HG03045 (cell line): ENCODE data around the gene LGALS9B.
"Not testable (repeated sequence)": the region's sequence is repeated elsewhere in the genome, so short reads cannot be mapped to it uniquely, and the experiment has no call there.

Source experiments
- ATAC-seq: cut with Tn5 transposase; IDR thresholded peaks from one replicate; pipeline ENCODE4 v1.9.1; 2021; ENCODE audit warnings: mild to moderate bottlenecking, moderate library complexity; ENCODE audit not compliant: unreplicated experiment

LGALS9B gene

DNA sequence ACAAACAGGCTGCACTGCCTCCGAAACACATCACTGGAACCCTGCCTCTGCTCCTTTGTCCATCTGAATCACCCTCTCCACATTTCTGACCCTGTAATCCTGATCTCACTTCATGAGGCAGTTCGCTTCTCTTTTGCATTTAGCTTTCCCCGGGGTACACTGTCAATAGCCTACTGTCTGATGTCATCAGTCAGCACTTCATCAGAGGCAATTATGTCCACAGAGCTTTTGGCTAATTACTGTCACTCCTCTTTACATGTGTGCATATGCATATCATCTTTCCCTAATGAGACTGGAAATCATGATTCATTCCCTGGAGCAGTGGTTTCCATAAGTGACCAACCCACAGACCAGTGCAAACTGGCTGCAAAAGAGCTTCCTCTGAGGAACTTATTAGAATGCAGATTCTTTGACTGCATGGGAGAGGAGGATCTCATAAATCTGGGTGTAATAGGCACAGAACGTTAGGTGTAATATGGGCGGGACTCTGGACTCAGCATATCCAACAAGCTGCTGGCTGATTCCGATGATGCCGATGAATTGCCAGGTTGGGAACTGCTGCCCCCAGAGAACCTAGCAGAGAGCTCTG is 49.8 kb downstream of the LGALS9B start:
- not testable (repeated sequence) for ATAC-seq

DNA sequence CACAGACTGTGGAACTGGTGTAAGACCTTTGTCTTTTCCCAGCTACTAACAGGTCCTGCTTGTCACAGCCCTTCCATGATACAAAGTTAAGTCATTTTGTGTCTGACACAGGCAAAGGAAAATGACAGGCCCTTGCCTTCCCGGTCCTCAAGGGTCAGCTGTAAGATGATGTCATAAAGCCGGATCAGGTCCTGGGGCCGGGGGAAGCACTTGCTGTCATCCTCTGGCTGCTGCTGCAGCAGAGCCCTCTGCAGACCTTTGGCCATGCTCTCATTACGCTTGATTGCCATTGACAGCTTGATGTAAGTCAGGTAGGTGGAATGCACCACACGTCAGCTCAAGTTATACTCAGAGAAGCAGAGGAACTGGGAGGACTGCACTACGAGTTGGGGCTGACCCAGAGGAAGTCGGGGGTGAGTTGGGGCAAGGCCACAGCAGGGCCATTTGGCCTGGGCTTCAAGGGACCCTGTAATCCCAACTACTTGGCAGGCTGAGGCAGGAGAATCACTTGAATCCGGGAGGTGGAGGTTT is 50.9 kb downstream of the LGALS9B start:
- not testable (repeated sequence) for ATAC-seq

DNA sequence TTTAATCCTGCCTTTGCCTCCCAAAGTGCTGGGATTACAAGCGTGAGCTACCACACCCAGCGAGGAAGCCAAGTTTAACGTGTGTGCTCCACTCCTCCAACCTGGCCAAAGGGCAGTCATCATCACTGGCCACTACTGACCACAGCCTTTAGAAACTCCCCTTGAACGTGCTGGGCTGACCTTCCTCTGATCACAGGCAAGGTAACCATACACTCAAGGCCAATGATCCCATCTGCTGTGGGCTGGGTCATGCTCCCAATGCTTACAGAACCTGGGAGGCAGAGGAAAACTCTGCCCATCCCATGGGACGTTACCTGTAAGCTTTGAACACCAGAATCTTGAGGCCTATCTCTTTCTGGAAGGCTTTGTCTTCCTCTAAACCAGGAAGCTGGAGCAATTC is 51.9 kb downstream of the LGALS9B start:
- not testable (repeated sequence) for ATAC-seq

DNA sequence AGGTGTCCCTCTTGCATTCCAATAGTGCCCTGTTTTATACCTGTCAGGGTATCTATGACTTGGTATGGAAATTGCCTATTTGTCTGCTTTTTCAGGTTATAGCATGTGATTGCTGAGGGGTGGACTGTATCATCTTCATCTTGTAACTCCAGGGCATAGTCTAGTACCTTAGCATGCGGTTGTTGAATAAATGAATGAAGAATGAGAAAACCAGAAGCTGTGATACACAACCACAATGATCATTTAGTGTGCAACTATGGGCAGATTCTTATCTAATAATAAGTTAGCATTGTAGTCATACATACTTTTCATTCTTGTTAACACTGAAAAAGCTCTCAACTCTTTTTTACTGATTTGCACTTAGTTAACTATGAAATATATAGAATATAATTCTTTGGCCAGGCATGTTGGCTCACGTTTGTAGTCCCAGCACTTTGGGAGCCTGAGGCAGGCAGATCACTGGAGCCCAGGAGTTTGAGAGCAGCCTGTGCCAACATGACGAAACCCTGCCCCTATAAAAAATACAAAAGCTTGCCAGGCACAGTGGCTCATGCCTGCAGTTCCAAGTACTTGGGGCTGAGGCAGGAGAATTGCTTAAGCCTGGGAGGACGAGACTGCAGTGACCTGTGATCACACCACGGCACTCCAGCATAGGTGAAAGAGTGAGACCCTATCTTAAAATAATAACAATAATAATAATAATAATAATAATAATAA is 65.9 kb downstream of the LGALS9B start:
- ATAC-seq = not testable (repeated sequence)

DNA sequence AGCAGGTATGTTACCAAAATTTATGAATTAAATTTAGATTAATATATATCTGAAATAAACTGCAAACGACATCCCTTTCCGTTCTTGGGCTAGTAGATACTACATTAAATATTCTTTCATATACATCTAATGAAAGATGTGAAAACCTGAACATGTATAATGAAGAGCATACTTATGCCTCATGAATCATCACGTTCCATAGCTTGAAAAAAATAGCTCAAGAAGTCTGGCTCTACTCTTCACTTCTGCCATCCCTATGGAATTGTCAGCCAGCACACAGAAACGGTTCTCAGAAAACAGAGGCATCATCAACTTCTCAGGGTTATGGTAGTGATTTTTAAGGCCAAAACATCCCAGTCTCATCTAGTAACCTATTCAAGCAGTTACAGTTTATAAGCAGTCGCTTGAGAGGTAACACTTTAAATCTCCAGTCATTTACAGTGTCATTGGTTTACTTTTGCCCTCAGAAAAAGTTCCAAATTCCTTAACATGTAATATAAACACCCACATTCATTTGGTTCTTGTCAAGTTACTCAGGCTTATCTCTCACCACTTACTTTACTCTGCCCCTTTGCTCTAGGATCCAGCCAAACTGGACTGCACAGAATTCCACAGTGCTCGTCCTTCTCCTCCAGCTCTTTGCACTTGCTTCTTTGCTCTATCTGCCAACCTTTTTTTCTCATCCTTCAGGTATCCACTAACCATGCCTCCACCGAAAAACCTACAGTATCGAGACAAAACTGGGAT is 66.6 kb downstream of the LGALS9B start:
- ATAC-seq = not testable (repeated sequence)
